CD4-positive, alpha-beta T cell (primary cell): ENCODE results near the gene CFL1. TPM values are rescaled to one million over a fixed set of nuclear protein-coding genes. Genes with fewer than 3 reads are reported as not detected.
A peak's percentile ranks its signal among the peaks of the same experiment; 100 is the strongest.

ENCODE experiments used
- ATAC-seq: fragments of 200-7000 bp; cut with Tn5 transposase; one replicate; pipeline ENCODE4 v1.10.0; 2022; ENCODE audit warnings: mild to moderate bottlenecking; ENCODE audit not compliant: poor library complexity
- CTCF ChIA-PET: fragments of 350-600 bp; sonication (Branson Sonifier 250); formaldehyde crosslinking; loops from one replicate; lab custom pipeline; 2021; ENCODE audit warnings: antibody characterized with exemption, inconsistent platforms; lab: Charles Lee
- POLR2A ChIA-PET: fragments of 350-600 bp; sonication (Branson Sonifier 250); formaldehyde crosslinking; loops from one replicate; lab custom pipeline; 2021; ENCODE audit warnings: antibody characterized with exemption, inconsistent platforms; lab: Charles Lee
- DNase-seq, 14 experiments: peaks; one replicate each; pipeline ENCODE4 v3.0.0-alpha.2; 2013 to 2020; ENCODE audit warnings: mixed read lengths in 2 of 14
- H3K27ac ChIP-seq, 2 donors: one replicate each; pipeline versions ENCODE4 v1.5.1 to v1.7.0; 2013; ENCODE audit warnings: low read length in 2 of 2, low read depth in 1 of 2, mild to moderate bottlenecking in 1 of 2
- H3K27me3 ChIP-seq, 2 experiments: 1 replicate in 1 of 2; 2 replicates in 1 of 2; pipeline versions ENCODE4 v1.6.1 to v1.7.0; 2013; ENCODE audit warnings: low read length in 2 of 2, control low read depth in 1 of 2, mild to moderate bottlenecking in 1 of 2, moderate library complexity in 1 of 2; ENCODE audit not compliant: insufficient read depth in 2 of 2, control insufficient read depth in 1 of 2
- H3K36me3 ChIP-seq: one replicate; pipeline ENCODE4 v1.6.1; 2013; ENCODE audit warnings: low read length, control low read depth; ENCODE audit not compliant: insufficient read depth
- H3K4me1 ChIP-seq: one replicate; pipeline ENCODE4 v1.6.1; 2013; ENCODE audit warnings: low read length, control low read depth; ENCODE audit not compliant: insufficient read depth
- H3K4me3 ChIP-seq: one replicate; pipeline ENCODE4 v1.5.1; 2013; ENCODE audit warnings: mild to moderate bottlenecking, low read length, moderate library complexity
- H3K9me3 ChIP-seq, 2 experiments: 1 replicate in 1 of 2; 2 replicates in 1 of 2; pipeline versions ENCODE4 v1.6.1 to v1.7.0; 2013; ENCODE audit warnings: low read length in 2 of 2, mild to moderate bottlenecking in 2 of 2, control low read depth in 1 of 2, moderate library complexity in 1 of 2; ENCODE audit not compliant: control insufficient read depth in 1 of 2, insufficient read depth in 1 of 2
- H3K27ac Mint-ChIP-seq: one replicate; pipeline ENCODE4 v1.8.0; 2020; ENCODE audit warnings: mixed read lengths
- H3K27me3 Mint-ChIP-seq: one replicate; pipeline ENCODE4 v1.8.0; 2021; ENCODE audit warnings: mixed read lengths
- H3K36me3 Mint-ChIP-seq: one replicate; pipeline ENCODE4 v1.8.0; 2021; ENCODE audit warnings: low read depth, mixed read lengths
- H3K4me1 Mint-ChIP-seq: one replicate; pipeline ENCODE4 v1.8.0; 2021; ENCODE audit warnings: low read depth, mixed read lengths
- H3K4me3 Mint-ChIP-seq: one replicate; pipeline ENCODE4 v1.8.0; 2020; ENCODE audit warnings: mild to moderate bottlenecking, mixed read lengths
- H3K9me3 Mint-ChIP-seq: one replicate; pipeline ENCODE4 v1.8.0; 2020; ENCODE audit warnings: mixed read lengths
- intact Hi-C, 2 experiments: fragments of 100-400 bp; cut with DNase I in 1 of 2; cut with micrococcal nuclease in 1 of 2; formaldehyde crosslinking; loops; one replicate each; pipeline versions ENCODE4 v1.15.1 to v1.9.0; 2023 to 2025; cut with DNase I, micrococcal nuclease
- total RNA-seq, 174 experiments: library from RNA in 2 of 174; stranded (reverse) in 2 of 174; gene quantifications; one replicate each; pipeline ENCODE4 v1.2.3 and lab custom pipeline; 2021 to 2026
- TF ChIP-seq, protein P1 (sequence below): fragments of 200-600 bp; IDR thresholded peaks from one replicate; pipeline ENCODE4 v1.8.0; 2022; ENCODE audit warnings: antibody characterized with exemption, mild to moderate bottlenecking

The CFL1 gene
- total RNA-seq, 2 experiments from 2014 or later: 322 to 331 TPM

DNA sequence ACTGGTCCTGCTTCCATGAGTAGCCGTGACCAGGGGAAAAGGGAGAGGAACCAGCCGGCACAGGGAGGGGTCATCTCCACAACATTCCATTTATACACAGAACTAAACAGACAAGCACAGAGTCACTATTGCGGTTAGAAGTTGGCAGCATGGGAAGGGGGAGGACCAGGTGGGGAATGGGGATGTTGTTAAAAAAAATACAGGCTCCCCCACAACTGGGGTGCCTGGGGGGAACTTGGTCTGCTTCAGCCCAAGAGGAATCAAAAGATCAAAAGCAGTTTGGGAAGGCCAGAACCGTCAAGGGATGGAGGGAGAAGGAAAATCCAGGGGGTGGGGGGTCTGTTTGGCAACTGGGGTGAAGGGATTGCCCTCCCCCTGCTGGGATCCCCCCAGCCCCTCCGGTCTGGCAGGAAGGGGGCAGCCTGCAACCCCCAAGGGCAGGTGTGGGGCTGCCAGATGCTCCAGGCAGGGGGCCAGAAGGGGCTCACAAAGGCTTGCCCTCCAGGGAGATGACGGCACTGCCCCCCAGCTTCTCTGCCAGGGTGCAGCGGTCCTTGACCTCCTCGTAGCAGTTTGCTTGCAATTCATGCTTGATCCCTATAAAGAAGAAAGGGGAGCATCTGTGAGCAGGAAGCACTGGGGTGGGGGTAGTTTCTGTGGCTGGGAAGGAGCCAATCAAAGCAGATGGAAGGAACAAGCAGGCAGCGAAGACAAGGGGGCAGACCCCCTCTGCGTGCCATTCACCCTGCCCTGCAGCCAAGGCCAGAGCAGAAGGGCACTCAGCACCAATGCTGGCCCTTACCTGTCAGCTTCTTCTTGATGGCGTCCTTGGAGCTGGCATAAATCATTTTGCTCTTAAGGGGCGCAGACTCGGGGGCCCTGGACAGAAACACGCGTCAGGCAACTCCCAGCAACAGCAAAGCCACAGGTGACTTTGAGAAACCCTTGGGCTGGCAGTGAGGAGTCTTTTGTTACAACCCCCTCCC, 2.8 kb downstream of the CFL1 start:
- no peaks in the 10 kb centered on the region for H3K9me3 Mint-ChIP-seq
- no peaks in the 10 kb centered on the region for H3K27me3 Mint-ChIP-seq
- H3K27ac Mint-ChIP-seq: peak overlapping the region; percentile 94
- peaks cover 78% of the 10 kb centered on the region for H3K36me3 Mint-ChIP-seq
- peak overlapping the region in 1 of 2 donors; percentile 16 for H3K27ac ChIP-seq
- intact Hi-C loops: loop anchor here in 1 of 2 experiments (5.0 to 10.0 kb wide), 2 partner anchors 238 to 430 kb away; partner anchors contain the start of genes PCNX3 and YIF1A
- TF ChIP-seq, protein P1, sequence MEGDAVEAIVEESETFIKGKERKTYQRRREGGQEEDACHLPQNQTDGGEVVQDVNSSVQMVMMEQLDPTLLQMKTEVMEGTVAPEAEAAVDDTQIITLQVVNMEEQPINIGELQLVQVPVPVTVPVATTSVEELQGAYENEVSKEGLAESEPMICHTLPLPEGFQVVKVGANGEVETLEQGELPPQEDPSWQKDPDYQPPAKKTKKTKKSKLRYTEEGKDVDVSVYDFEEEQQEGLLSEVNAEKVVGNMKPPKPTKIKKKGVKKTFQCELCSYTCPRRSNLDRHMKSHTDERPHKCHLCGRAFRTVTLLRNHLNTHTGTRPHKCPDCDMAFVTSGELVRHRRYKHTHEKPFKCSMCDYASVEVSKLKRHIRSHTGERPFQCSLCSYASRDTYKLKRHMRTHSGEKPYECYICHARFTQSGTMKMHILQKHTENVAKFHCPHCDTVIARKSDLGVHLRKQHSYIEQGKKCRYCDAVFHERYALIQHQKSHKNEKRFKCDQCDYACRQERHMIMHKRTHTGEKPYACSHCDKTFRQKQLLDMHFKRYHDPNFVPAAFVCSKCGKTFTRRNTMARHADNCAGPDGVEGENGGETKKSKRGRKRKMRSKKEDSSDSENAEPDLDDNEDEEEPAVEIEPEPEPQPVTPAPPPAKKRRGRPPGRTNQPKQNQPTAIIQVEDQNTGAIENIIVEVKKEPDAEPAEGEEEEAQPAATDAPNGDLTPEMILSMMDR: no peak
- ChIA-PET POLR2A (no interaction called here), CTCF (no interaction called here)
- H3K4me3 ChIP-seq: no peak overlapping the region
- peaks cover 43% of the 10 kb centered on the region for H3K4me1 Mint-ChIP-seq
- H3K4me3 Mint-ChIP-seq: peak overlapping the region; percentile 84
- peaks cover 7 to 23% of the 10 kb centered on the region in 2 experiments for H3K9me3 ChIP-seq
- ATAC-seq (no peak), DNase-seq (peak in 2 of 14 experiments; percentile 27 to 28)
- H3K27me3 ChIP-seq: no peaks in the 10 kb centered on the region
- peaks cover 58% of the 10 kb centered on the region for H3K4me1 ChIP-seq
- H3K36me3 ChIP-seq: peaks cover 58% of the 10 kb centered on the region

DNA sequence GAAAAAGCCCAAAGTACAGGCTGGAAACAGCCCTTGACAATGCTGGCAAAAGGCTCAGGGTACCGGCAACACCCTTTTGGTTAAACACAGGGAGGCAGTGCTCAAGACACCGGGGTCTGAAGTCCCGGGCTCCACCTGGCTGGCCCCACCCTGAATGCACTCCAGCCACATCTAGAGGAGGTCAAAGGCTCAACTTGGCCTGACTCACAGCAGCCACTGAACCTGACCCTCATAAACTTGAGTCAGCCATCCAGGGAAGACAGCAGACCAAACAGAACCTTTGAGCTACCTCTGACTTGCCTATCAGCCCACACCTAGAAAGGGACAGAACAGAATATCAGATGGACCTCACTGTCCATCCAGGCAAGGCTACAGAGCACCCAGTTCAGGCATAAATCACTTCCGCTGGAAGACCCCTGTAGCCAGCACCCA, 3.8 kb downstream of the CFL1 start:
- Histone ChIP-seq H3K27ac (no peak overlapping the region), H3K4me3 (no peak overlapping the region), H3K9me3 (peaks cover 7 to 23% of the 10 kb centered on the region in 2 experiments), H3K36me3 (peaks cover 58% of the 10 kb centered on the region), H3K4me1 (peaks cover 49% of the 10 kb centered on the region), H3K27me3 (no peaks in the 10 kb centered on the region)
- CTCF ChIA-PET: no interaction called here
- Mint-ChIP-seq H3K4me1 (peaks cover 38% of the 10 kb centered on the region), H3K36me3 (peaks cover 69% of the 10 kb centered on the region), H3K27me3 (no peaks in the 10 kb centered on the region), H3K27ac (peak overlapping the region; percentile 58), H3K9me3 (no peaks in the 10 kb centered on the region), H3K4me3 (peak overlapping the region; percentile 72)
- DNase-seq: no peak
- ATAC-seq: no peak
- TF ChIP-seq, protein P1: no peak
- intact Hi-C loops: loop anchor here in 1 of 2 experiments (10.0 kb wide), 1 partner anchor 431 kb away; the partner anchor contains the start of gene YIF1A
- POLR2A ChIA-PET: interaction anchor here (1.7 kb wide), 1 partner anchor 36 kb away, joined by 4 read pairs; the partner anchor contains the start of gene CCDC85B

DNA sequence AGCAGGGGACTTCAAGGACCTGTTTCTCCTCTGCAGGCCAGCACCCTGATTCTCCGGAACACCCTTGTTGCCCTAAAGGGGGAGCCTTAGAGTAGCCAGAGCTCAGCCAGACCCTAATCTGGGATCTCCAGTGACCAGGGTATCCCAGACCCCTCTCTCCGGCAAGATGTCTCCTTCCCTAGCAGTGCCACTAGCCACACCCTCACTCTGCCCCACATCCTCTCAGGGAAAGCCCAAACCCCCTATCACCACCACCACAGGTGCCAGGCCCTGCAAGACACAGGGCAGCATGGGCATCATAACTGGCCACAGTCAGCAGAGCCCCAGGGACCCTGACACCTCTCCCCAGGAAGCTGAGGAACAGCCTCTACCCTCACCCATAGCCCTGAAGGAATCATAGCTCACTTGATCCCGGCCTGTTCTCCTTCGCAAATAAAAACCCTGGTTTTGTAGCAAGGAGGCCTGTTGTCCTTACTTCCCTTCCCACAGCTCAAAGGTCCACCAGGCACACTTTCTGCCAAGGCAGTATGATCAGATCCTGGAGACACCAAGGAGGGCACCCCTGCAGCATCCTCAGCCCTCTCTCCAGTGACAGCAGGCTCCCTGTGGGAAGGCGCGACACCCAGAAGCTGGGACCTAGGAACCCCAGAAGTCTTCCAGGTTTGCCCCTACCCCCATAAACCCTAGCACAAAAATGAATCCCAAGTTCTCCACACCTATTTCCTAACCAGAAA, 4.6 kb downstream of the CFL1 start:
- TF ChIP-seq, protein P1: no peak
- H3K9me3 ChIP-seq: peaks cover 7 to 23% of the 10 kb centered on the region in 2 experiments
- H3K27me3 ChIP-seq: no peaks in the 10 kb centered on the region
- no peaks in the 10 kb centered on the region for H3K9me3 Mint-ChIP-seq
- ChIA-PET POLR2A (interaction anchor here (1.7 to 2.8 kb wide), 2 partner anchors 21 to 37 kb away, joined by 4 to 9 read pairs; partner anchors contain the start of gene CCDC85B), CTCF (interaction anchor here (0.6 kb wide), 1 partner anchor 402 kb away, joined by 3 read pairs; no protein-coding TSS in a partner anchor)
- no peaks in the 10 kb centered on the region for H3K27me3 Mint-ChIP-seq
- DNase-seq (peak in 1 of 14 experiments; percentile 25), ATAC-seq (no peak)
- no peak overlapping the region for H3K4me3 ChIP-seq
- peak overlapping the region; percentile 58 for H3K27ac Mint-ChIP-seq
- H3K4me1 ChIP-seq: peaks cover 42% of the 10 kb centered on the region
- H3K27ac ChIP-seq: no peak overlapping the region
- intact Hi-C loops: loop anchor here in 1 of 2 experiments (10.0 kb wide), 1 partner anchor 431 kb away; the partner anchor contains the start of gene YIF1A
- peaks cover 58% of the 10 kb centered on the region for H3K36me3 ChIP-seq
- peaks cover 62% of the 10 kb centered on the region for H3K36me3 Mint-ChIP-seq
- peaks cover 31% of the 10 kb centered on the region for H3K4me1 Mint-ChIP-seq
- peak overlapping the region; percentile 72 for H3K4me3 Mint-ChIP-seq
